Uterus (tissue), 2 donors: ENCODE data around the gene BCCIP.

Source experiments
- POLR2A ChIP-seq, 2 donors: fragments of 450-650 bp; IDR thresholded peaks; one replicate each; pipeline ENCODE4 v1.6.1; 2016; ENCODE audit warnings: antibody characterized with exemption in 2 of 2, mild to moderate bottlenecking in 1 of 2, moderate library complexity in 1 of 2
- TF ChIP-seq, protein P1 (sequence below), 4 experiments: fragments of 200-600 bp in 2 of 4; fragments of 450-650 bp in 2 of 4; sonication (generic) in 2 of 4; IDR thresholded peaks; one replicate each; pipeline ENCODE4 v1.5.1; 2016 to 2019; ENCODE audit warnings: antibody characterized with exemption in 4 of 4, mild to moderate bottlenecking in 2 of 4, moderate library complexity in 1 of 4

DNA sequence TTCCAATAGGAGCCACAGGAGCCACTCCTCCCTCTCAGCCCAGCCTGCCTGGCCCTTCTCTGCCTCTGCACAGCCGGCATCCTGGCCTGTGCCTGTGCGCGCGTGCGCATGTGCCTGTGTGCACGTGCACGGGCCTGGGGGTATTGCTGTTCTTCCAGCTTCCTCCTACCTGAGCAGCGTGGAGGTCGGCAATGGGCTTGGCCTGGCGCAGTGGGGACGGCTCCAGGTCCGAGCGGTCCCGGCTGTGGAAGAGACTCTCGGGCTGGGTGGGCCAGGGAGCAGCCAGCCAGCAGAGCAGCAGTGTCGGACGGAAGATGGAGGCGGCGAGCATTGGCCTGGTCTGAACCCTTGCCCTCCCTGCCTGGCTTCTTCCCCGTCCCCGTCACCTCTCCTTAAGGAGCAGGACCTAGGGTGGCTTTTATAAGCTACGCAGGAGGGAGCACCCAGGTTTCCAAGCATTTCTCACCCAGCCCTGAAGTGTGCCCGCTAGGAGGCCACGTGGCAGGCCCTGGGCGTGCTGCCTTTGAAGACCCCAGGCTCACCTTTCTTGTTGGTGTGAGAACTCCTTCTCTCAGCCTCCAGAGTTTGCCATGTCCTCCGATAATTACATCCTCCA is 47.7 kb upstream of the BCCIP start, which contains the start of gene MMP21:
- TF ChIP-seq, protein P1, sequence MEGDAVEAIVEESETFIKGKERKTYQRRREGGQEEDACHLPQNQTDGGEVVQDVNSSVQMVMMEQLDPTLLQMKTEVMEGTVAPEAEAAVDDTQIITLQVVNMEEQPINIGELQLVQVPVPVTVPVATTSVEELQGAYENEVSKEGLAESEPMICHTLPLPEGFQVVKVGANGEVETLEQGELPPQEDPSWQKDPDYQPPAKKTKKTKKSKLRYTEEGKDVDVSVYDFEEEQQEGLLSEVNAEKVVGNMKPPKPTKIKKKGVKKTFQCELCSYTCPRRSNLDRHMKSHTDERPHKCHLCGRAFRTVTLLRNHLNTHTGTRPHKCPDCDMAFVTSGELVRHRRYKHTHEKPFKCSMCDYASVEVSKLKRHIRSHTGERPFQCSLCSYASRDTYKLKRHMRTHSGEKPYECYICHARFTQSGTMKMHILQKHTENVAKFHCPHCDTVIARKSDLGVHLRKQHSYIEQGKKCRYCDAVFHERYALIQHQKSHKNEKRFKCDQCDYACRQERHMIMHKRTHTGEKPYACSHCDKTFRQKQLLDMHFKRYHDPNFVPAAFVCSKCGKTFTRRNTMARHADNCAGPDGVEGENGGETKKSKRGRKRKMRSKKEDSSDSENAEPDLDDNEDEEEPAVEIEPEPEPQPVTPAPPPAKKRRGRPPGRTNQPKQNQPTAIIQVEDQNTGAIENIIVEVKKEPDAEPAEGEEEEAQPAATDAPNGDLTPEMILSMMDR (IDR thresholded peaks at IDR 0.05), result no peak
- TF ChIP-seq POLR2A (IDR thresholded peaks at IDR 0.05), result no peak
